ENCODE measurements around the gene OR1L6. TPM values are rescaled to one million over a fixed set of nuclear protein-coding genes. Genes with fewer than 3 reads are reported as not detected.

OR1L6 gene
- total and polyA plus RNA-seq, 2 of the 8 experiments (the other 6 are each of a cell fraction or from before 2014, with no cell fraction given) = not detected

GRCh38 chr9:122781671-122782070 is 39.6 kb downstream of the OR1L6 start:
- no peak overlapping the region for H3K4ac ChIP-seq (replicated peaks; ENCODE audit: insufficient read length, low read depth, low read length)
- no peak overlapping the region for H2BK12ac ChIP-seq (ENCODE audit: low read depth, low read length)
- CTCF ChIA-PET (ENCODE audit: partially characterized antibody) = no interaction called here
- H3K27ac ChIP-seq (ENCODE audit: low read depth, low read length) = no peak overlapping the region
- TF ChIP-seq CBX5 (IDR thresholded peaks at IDR 0.05; ENCODE audit: low read depth, low read length) (no peak), TAF7 (optimal IDR thresholded peaks at IDR 0.05; ENCODE audit: borderline replicate concordance, low read depth, low read length) (no peak), ATF2 (IDR thresholded peaks at IDR 0.05; ENCODE audit: low read length) (no peak), CREB1 (IDR thresholded peaks at IDR 0.05) (no peak), HDAC6 (IDR thresholded peaks at IDR 0.05; ENCODE audit: low read depth, low read length) (no peak), KDM1A (IDR thresholded peaks at IDR 0.05; ENCODE audit: borderline replicate concordance, low read length) (no peak), RAD21 (IDR thresholded peaks at IDR 0.05 in 1 of 2, conservative IDR thresholded peaks at IDR 0.05 in 1 of 2; ENCODE audit: low read depth in 2 of 2, low read length in 2 of 2) (no peak), POU5F1 (IDR thresholded peaks at IDR 0.05; ENCODE audit: low read depth, low read length) (no peak), TCF12 (IDR thresholded peaks at IDR 0.05; ENCODE audit: low read depth, low read length) (no peak), CHD2 (IDR thresholded peaks at IDR 0.05; ENCODE audit: low read length) (no peak), RFX5 (IDR thresholded peaks at IDR 0.05; ENCODE audit: borderline replicate concordance, low read depth, low read length) (no peak), E2F6 (IDR thresholded peaks at IDR 0.05) (no peak)
- H3K9ac ChIP-seq (replicated peaks in 1 of 4; ENCODE audit: extremely low read depth in 1 of 4, low read depth in 3 of 4, low read length in 3 of 4) = no peak overlapping the region
- no peak overlapping the region for H3K23ac ChIP-seq (ENCODE audit: insufficient read length)
- no peaks in the 10 kb centered on the region for H3K79me2 ChIP-seq (ENCODE audit: control insufficient read depth in 1 of 2, insufficient read depth in 2 of 2, low read length in 2 of 2)
- no peak overlapping the region for H2AFZ ChIP-seq (ENCODE audit: low read length)
- no peak for DNase-seq (ENCODE audit: low read depth in 1 of 2, low spot score in 2 of 2)
- WGBS, 2 experiments (ENCODE audit: extremely low coverage in 1 of 2, insufficient coverage in 1 of 2, insufficient read length in 1 of 2, insufficient replicate concordance in 2 of 2, low coverage in 1 of 2, low lambda C conversion rate in 2 of 2, missing lambda C conversion rate in 1 of 2) = 67% methylated on average over 3 of the region's 3 CpGs; no CpG with 5 or more reads in 1 of the 2 experiments
- no peak overlapping the region for H4K8ac ChIP-seq (ENCODE audit: extremely low read depth, insufficient read depth, low read length)
- H3K27me3 ChIP-seq (replicated peaks in 1 of 4; ENCODE audit: control insufficient read depth in 3 of 4, extremely low read depth in 1 of 4, insufficient read depth in 3 of 4, low read length in 3 of 4) = no peaks in the 10 kb centered on the region
- H4K20me1 ChIP-seq (replicated peaks in 1 of 2; ENCODE audit: control insufficient read depth in 1 of 2, insufficient read depth in 2 of 2, low read length in 2 of 2) = no peaks in the 10 kb centered on the region
- no peak overlapping the region for H2AK5ac ChIP-seq (ENCODE audit: low read depth, low read length)
- peaks cover 45 to 59% of the 10 kb centered on the region in 2 experiments for H3K9me3 ChIP-seq (ENCODE audit: insufficient read depth in 2 of 2, low read depth in 1 of 2, low read length in 1 of 2)
- no peak overlapping the region for H2BK20ac ChIP-seq (ENCODE audit: low read length)
- H3K4me3 ChIP-seq (ENCODE audit: extremely low read depth in 1 of 4, insufficient read depth in 2 of 4, low read depth in 3 of 4, low read length in 4 of 4) = no peak overlapping the region
- H3K18ac ChIP-seq (ENCODE audit: extremely low read depth, low read length) = no peak overlapping the region
- H3K4me1 ChIP-seq (replicated peaks in 1 of 4; ENCODE audit: control insufficient read depth in 3 of 4, insufficient read depth in 4 of 4, low read length in 3 of 4) = no peaks in the 10 kb centered on the region
- no peak overlapping the region for H2BK5ac ChIP-seq (ENCODE audit: low read depth, low read length)
- H3K56ac ChIP-seq (replicated peaks; ENCODE audit: insufficient read length, low read depth, low read length) = no peak overlapping the region
- no peak overlapping the region for H3K14ac ChIP-seq (ENCODE audit: insufficient read length)
- no peaks in the 10 kb centered on the region; a peak in 1 of 8 replicates for H3K36me3 ChIP-seq (ENCODE audit: control insufficient read depth in 2 of 4, insufficient read depth in 4 of 4, low read length in 3 of 4)
- no peak overlapping the region for H4K91ac ChIP-seq (replicated peaks; ENCODE audit: insufficient read length, low read length)
- POLR2A ChIA-PET (ENCODE audit: partially characterized antibody) = no interaction called here
- no peak overlapping the region for H2BK120ac ChIP-seq (replicated peaks; ENCODE audit: low read depth, low read length)
- no peak overlapping the region for H4K5ac ChIP-seq (ENCODE audit: insufficient read length, low read depth, low read length)
- no peak overlapping the region for H2BK15ac ChIP-seq (ENCODE audit: low read length)
- no peaks in the 10 kb centered on the region for H3K79me1 ChIP-seq (ENCODE audit: low read depth, low read length)
- no peak for FAIRE-seq
- no peaks in the 10 kb centered on the region for H3K23me2 ChIP-seq (ENCODE audit: low read depth, low read length)
- no peak overlapping the region for H3K4me2 ChIP-seq (ENCODE audit: insufficient read depth in 1 of 2, low read depth in 2 of 2, low read length in 2 of 2)

All from H1 (cell line).